Cardiac muscle cell (in vitro differentiated cells and primary cell): ENCODE data around the gene CAMK4. TPM values are rescaled to one million over a fixed set of nuclear protein-coding genes. Genes with fewer than 3 reads are reported as not detected.
A peak's percentile ranks its signal among the peaks of the same experiment; 100 is the strongest.
"Not testable (repeated sequence)": the region's sequence is repeated elsewhere in the genome, so short reads cannot be mapped to it uniquely, and the experiment has no call there.

ENCODE experiments used
- DNase-seq, 2 donors: peaks; one replicate each; pipeline versions ENCODE4 v3.0.0 to v3.0.0-alpha.2; 2010 to 2017; ENCODE audit warnings: low read depth in 1 of 2, low spot score in 1 of 2
- H3K27ac ChIP-seq: fragments of 200-600 bp; sonication (generic); 2 replicates; pipeline ENCODE4 v1.5.1; 2016
- H3K27me3 ChIP-seq: fragments of 200-600 bp; sonication (generic); 2 replicates; pipeline ENCODE4 v1.6.0; 2016; ENCODE audit warnings: control low read depth
- H3K36me3 ChIP-seq: fragments of 200-600 bp; sonication (generic); 2 replicates; pipeline ENCODE4 v1.5.1; 2016; ENCODE audit warnings: control low read depth
- H3K4me1 ChIP-seq: fragments of 200-600 bp; sonication (generic); 2 replicates; pipeline ENCODE4 v1.8.1; 2017; ENCODE audit warnings: low read depth, mild to moderate bottlenecking, mixed run types
- H3K4me3 ChIP-seq: fragments of 200-600 bp; sonication (generic); 2 replicates; pipeline ENCODE4 v1.5.1; 2016; ENCODE audit warnings: mild to moderate bottlenecking
- H3K9me3 ChIP-seq: fragments of 200-600 bp; sonication (generic); 2 replicates; pipeline ENCODE4 v1.5.1; 2017; ENCODE audit warnings: low read depth, mild to moderate bottlenecking, control low read depth
- polyA plus RNA-seq: library from polyadenylated mRNA; unstranded; fragments of >200 nt; fragmentation: Nextera tagmentation; extraction: Ambion mirVana; gene quantifications from 2 replicates; pipeline ENCODE4 v1.2.1, GENCODE V29; 2016
- total RNA-seq: library from RNA; depleted of rRNA; stranded (reverse); fragments of >200 nt; gene quantifications from 2 replicates; pipeline ENCODE4 v1.2.3, GENCODE V29; 2016
- TF ChIP-seq, protein P1 (sequence below): IDR thresholded peaks from 2 replicates; pipeline ENCODE4 v1.5.1; 2012; ENCODE audit warnings: low read depth, mild to moderate bottlenecking, low read length

Gene CAMK4
- total and polyA plus RNA-seq, 2 experiments from 2014 or later, result 0.67 to 2.1 TPM

DNA sequence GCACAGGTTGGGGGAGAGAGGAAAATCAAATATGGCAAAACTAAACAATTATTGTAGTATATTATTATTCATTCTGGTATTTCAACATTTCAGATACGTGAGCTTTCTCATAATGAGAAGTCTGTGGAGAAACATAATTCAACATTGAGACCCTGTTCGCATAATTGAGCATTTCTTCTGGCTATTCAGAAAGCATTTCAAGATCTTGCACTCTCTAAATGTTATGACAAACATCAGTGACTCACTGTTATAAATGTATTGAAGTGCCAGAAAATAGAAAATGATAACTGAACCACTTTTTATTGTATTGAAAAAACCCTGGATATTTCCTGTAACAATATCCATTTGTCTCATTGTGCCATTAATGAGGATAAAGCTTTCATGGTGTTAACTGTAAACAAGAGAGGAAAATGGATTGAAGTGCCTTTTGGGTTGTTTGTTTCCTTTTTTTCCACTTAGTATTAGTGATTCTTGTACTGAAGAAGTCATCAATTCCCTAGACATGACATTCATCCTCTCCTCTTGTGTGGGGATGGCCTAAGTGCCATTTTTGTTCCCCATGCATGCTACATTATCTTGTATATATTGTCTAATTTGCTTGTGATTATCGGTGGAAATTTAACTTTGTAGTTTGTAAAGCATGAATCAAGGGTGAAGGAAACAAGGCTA, 124.6 kb downstream of the CAMK4 start:
- Histone ChIP-seq H3K4me1 (no peaks in the 10 kb centered on the region), H3K27ac (no peak overlapping the region), H3K36me3 (no peaks in the 10 kb centered on the region), H3K4me3 (no peak overlapping the region), H3K9me3 (no peaks in the 10 kb centered on the region), H3K27me3 (no peaks in the 10 kb centered on the region)
- TF ChIP-seq, protein P1, sequence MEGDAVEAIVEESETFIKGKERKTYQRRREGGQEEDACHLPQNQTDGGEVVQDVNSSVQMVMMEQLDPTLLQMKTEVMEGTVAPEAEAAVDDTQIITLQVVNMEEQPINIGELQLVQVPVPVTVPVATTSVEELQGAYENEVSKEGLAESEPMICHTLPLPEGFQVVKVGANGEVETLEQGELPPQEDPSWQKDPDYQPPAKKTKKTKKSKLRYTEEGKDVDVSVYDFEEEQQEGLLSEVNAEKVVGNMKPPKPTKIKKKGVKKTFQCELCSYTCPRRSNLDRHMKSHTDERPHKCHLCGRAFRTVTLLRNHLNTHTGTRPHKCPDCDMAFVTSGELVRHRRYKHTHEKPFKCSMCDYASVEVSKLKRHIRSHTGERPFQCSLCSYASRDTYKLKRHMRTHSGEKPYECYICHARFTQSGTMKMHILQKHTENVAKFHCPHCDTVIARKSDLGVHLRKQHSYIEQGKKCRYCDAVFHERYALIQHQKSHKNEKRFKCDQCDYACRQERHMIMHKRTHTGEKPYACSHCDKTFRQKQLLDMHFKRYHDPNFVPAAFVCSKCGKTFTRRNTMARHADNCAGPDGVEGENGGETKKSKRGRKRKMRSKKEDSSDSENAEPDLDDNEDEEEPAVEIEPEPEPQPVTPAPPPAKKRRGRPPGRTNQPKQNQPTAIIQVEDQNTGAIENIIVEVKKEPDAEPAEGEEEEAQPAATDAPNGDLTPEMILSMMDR, result no peak
- no peak for DNase-seq

DNA sequence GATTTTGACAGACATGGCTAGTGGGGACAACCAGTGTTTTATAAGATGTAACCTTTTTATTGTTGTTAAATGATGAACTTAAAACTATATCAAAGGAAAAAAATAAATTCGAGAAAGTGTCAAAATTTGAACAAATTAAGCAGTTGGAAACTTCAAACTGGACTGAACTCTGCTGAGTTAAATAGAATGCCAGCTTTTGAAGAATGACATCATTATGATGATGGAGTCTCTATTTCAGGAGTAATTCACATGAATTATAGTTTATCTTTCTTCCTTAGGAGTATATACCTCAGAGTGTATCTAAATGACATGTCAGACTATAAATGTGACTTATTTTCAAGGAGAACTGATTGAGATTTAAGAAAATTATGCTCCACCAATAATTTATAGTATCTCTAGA, 125.2 kb downstream of the CAMK4 start:
- Histone ChIP-seq H3K27me3 (no peaks in the 10 kb centered on the region), H3K4me1 (no peaks in the 10 kb centered on the region), H3K4me3 (no peak overlapping the region), H3K27ac (no peak overlapping the region), H3K36me3 (no peaks in the 10 kb centered on the region), H3K9me3 (no peaks in the 10 kb centered on the region)
- TF ChIP-seq, protein P1, result no peak
- DNase-seq, result no peak

DNA sequence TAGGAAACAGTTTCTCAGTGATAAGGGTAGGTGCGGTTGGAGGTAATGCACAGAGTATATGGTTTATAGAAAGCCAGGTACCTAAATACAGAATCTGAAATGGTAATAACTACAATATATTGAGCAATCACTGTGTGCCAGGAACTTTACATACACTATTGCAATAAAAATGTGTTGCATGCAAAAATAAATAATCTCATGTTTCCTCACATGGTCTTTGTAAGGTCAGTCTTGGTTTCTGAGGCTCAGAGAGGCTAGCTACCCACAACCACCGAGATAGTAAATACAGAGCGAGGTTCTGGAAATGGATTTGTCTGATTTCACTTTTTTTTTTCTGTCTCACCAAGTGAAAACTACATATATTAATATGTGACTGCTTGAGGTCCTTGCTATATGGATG, 128.9 kb downstream of the CAMK4 start:
- TF ChIP-seq, protein P1, result no peak

DNA sequence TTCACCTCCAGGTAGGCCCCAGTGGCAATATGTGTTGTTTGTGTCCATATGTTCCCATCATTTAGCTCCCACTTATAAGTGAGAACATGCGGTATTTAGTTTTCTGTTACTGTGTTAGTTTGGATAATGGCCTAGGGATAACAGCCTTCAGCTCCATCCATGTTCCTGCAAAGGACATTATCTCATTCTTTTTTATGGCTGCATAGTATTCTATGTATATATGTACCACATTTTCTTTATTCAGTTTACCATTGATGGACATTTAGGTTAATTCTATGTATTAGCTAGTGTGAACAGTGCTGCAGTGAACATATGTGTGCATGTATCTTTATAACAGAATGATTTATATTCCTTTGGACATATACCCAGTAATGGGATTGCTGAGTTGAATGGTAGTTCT, 134.5 kb downstream of the CAMK4 start:
- not testable (repeated sequence) for DNase-seq, H3K27me3 ChIP-seq, H3K4me1 ChIP-seq, H3K9me3 ChIP-seq, H3K36me3 ChIP-seq, H3K4me3 ChIP-seq, H3K27ac ChIP-seq

More for the DNA sequence above, 128.9 kb downstream of the CAMK4 start:
- Histone ChIP-seq H3K27ac (no peak overlapping the region), H3K4me1 (no peaks in the 10 kb centered on the region), H3K4me3 (no peak overlapping the region), H3K27me3 (no peaks in the 10 kb centered on the region), H3K9me3 (no peaks in the 10 kb centered on the region), H3K36me3 (no peaks in the 10 kb centered on the region)
- no peak for DNase-seq

DNA sequence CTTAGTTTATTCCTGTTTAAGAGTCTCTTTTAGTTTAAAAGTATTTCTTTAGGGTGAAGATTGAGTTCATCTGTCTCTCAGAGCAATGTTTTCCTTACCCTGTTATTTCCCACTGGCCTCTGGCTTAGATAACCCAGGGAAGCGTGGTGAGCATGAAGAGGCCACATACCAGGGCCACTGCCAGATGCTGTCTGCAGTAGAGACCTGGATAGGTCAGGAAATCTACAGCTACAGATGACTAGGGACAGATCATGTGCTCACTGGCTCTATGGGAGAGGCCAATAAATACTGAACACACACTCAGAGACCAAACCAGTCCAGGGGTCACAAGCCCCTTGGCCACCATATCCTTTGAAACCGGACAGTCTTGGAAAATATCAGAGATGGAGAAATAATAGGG, 136.0 kb downstream of the CAMK4 start:
- Histone ChIP-seq H3K27me3 (no peaks in the 10 kb centered on the region), H3K4me3 (no peak overlapping the region), H3K27ac (no peak overlapping the region), H3K9me3 (no peaks in the 10 kb centered on the region), H3K36me3 (no peaks in the 10 kb centered on the region), H3K4me1 (no peaks in the 10 kb centered on the region)
- TF ChIP-seq, protein P1, result no peak
- DNase-seq, result peak in 1 of 2 donors; percentile 3

DNA sequence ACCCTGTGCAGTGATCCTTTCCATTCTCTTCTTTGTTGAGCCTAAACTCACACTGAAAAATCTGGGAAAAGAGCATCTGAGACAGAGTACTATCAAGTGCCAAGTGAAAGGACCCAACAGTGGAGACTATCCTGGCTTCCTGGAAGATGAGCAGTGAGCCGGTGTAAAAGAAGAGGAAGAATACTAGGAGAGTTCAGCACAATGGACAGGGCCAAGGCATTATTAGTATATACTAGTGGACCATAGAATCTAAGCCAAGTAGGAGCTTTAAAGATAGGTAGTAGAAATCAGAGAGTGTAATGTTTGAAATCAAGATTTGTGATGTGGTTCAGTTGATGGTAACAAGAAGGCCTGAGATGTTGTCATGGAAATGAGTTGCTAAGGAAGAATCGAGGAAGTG, 140.8 kb downstream of the CAMK4 start:
- Histone ChIP-seq H3K4me3 (no peak overlapping the region), H3K36me3 (no peaks in the 10 kb centered on the region), H3K4me1 (no peaks in the 10 kb centered on the region), H3K27me3 (no peaks in the 10 kb centered on the region), H3K9me3 (no peaks in the 10 kb centered on the region), H3K27ac (no peak overlapping the region)
- TF ChIP-seq, protein P1, result no peak
- DNase-seq, result peak; percentile 44 to 65
